CD14-positive monocyte (primary cell): Measurements from ENCODE around the gene BLOC1S6. TPM values are rescaled to one million over a fixed set of nuclear protein-coding genes. Genes with fewer than 3 reads are reported as not detected.

ENCODE experiments used
- DNase-seq, 3 donors: peaks; one replicate each; pipeline ENCODE4 v3.0.0-alpha.2; 2011 to 2022
- H2AFZ ChIP-seq: 2 replicates; pipeline ENCODE4 v1.6.0; 2012; ENCODE audit warnings: mild to moderate bottlenecking, low read depth, low read length, inconsistent platforms; ENCODE audit not compliant: insufficient read depth, poor library complexity, severe bottlenecking
- H3K27ac ChIP-seq, 2 donors: 1 replicate in 1 of 2; 2 replicates in 1 of 2; pipeline ENCODE4 v1.5.1; 2012 to 2013; ENCODE audit warnings: low read length in 2 of 2, control low read depth in 1 of 2, inconsistent platforms in 1 of 2, low read depth in 1 of 2, mild to moderate bottlenecking in 1 of 2
- H3K27me3 ChIP-seq, 2 donors: one replicate each; pipeline versions ENCODE4 v1.6.0 to v1.6.1; 2011 to 2013; ENCODE audit warnings: low read length in 2 of 2; ENCODE audit not compliant: control insufficient read depth in 2 of 2, insufficient read depth in 2 of 2
- H3K36me3 ChIP-seq, 2 donors: replicated peaks in 1 of 2; 1 replicate in 1 of 2; 2 replicates in 1 of 2; pipeline versions ENCODE4 v1.5.1 to v1.6.1; 2012 to 2013; ENCODE audit warnings: low read length in 2 of 2, control low read depth in 1 of 2, inconsistent platforms in 1 of 2, mild to moderate bottlenecking in 1 of 2; ENCODE audit not compliant: insufficient read depth in 2 of 2, control insufficient read depth in 1 of 2
- H3K4me1 ChIP-seq, 2 donors: 1 replicate in 1 of 2; 2 replicates in 1 of 2; pipeline versions ENCODE4 v1.5.1 to v1.6.1; 2012 to 2013; ENCODE audit warnings: low read length in 2 of 2, control low read depth in 1 of 2, inconsistent platforms in 1 of 2, mild to moderate bottlenecking in 1 of 2, moderate library complexity in 1 of 2; ENCODE audit not compliant: insufficient read depth in 2 of 2, control insufficient read depth in 1 of 2
- H3K4me2 ChIP-seq: replicated peaks from 2 replicates; pipeline ENCODE3; 2012; ENCODE audit warnings: low read length, moderate library complexity, mild to moderate bottlenecking; ENCODE audit not compliant: poor library complexity, severe bottlenecking; ENCODE audit errors: extremely low read depth
- H3K4me3 ChIP-seq, 3 experiments: fragments of 200-600 bp in 1 of 3; sonication (generic) in 1 of 3; replicated peaks in 1 of 3; 1 replicate in 2 of 3; 2 replicates in 1 of 3; pipeline ENCODE4 v1.5.1; 2011 to 2013; ENCODE audit warnings: low read length in 3 of 3, mild to moderate bottlenecking in 3 of 3, control low read depth in 2 of 3, low read depth in 2 of 3, inconsistent platforms in 1 of 3, moderate library complexity in 1 of 3
- H3K79me2 ChIP-seq: 2 replicates; pipeline ENCODE4 v1.6.0; 2012; ENCODE audit warnings: mild to moderate bottlenecking, control low read depth, inconsistent platforms, low read length, moderate library complexity; ENCODE audit not compliant: insufficient read depth
- H3K9ac ChIP-seq: 2 replicates; pipeline ENCODE4 v1.6.0; 2017; ENCODE audit warnings: low read length, mild to moderate bottlenecking; ENCODE audit not compliant: insufficient read depth, poor library complexity, severe bottlenecking
- H3K9me3 ChIP-seq, 2 donors: replicated peaks in 1 of 2; 1 replicate in 1 of 2; 2 replicates in 1 of 2; pipeline versions ENCODE4 v1.5.1 to v1.6.1; 2012 to 2013; ENCODE audit warnings: low read length in 2 of 2, control low read depth in 1 of 2; ENCODE audit not compliant: control insufficient read depth in 1 of 2, insufficient read depth in 1 of 2
- H4K20me1 ChIP-seq: 2 replicates; pipeline ENCODE4 v1.6.0; 2012; ENCODE audit warnings: mild to moderate bottlenecking, low read length, control low read depth, moderate library complexity; ENCODE audit not compliant: insufficient read depth
- H3K27ac Mint-ChIP-seq, 7 donors: one replicate each; pipeline ENCODE4 v1.8.0; 2020; ENCODE audit warnings: mild to moderate bottlenecking in 7 of 7, mixed read lengths in 7 of 7, moderate library complexity in 6 of 7, inconsistent platforms in 2 of 7
- H3K27me3 Mint-ChIP-seq, 3 donors: one replicate each; pipeline ENCODE4 v1.8.0; 2021 to 2022; ENCODE audit warnings: low read depth in 3 of 3, mild to moderate bottlenecking in 3 of 3, mixed read lengths in 3 of 3, moderate library complexity in 3 of 3, inconsistent platforms in 1 of 3
- H3K36me3 Mint-ChIP-seq, 2 donors: one replicate each; pipeline ENCODE4 v1.8.0; 2020; ENCODE audit warnings: mixed read lengths in 2 of 2, inconsistent platforms in 1 of 2, mild to moderate bottlenecking in 1 of 2
- H3K4me1 Mint-ChIP-seq: one replicate; pipeline ENCODE4 v1.8.0; 2020; ENCODE audit warnings: mild to moderate bottlenecking, mixed read lengths
- H3K4me3 Mint-ChIP-seq, 2 donors: one replicate each; pipeline ENCODE4 v1.8.0; 2020; ENCODE audit warnings: mild to moderate bottlenecking in 2 of 2, mixed read lengths in 2 of 2, moderate library complexity in 1 of 2
- H3K9me3 Mint-ChIP-seq, 7 donors: one replicate each; pipeline ENCODE4 v1.8.0; 2020 to 2022; ENCODE audit warnings: mixed read lengths in 7 of 7, mild to moderate bottlenecking in 6 of 7, moderate library complexity in 6 of 7, inconsistent platforms in 2 of 7
- WGBS: methylation state at CpG from one replicate; pipeline ENCODE4 v1.1.5; 2013; ENCODE audit warnings: missing lambda C conversion rate; ENCODE audit not compliant: insufficient coverage; 5-methylcytosine and 5-hydroxymethylcytosine counted together
- intact Hi-C, 2 donors: fragments of 100-400 bp; cut with micrococcal nuclease; formaldehyde crosslinking; loops; one replicate each; pipeline versions ENCODE4 v1.15.0 to v1.15.1; 2023
- polyA plus RNA-seq, 3 donors: library from polyadenylated mRNA; depleted of rRNA in 1 of 3; unstranded in 2 of 3; stranded (reverse) in 1 of 3; fragments of 300-500 nt in 2 of 3; fragments of >200 nt in 1 of 3; fragmentation: Illumina TruSeq in 2 of 3; gene quantifications; 1 replicate in 2 of 3; 2 replicates in 1 of 3; pipeline ENCODE4 v1.2.3, GENCODE V29; 2012 to 2021
- TF ChIP-seq, protein P1 (sequence below): fragments of 200-600 bp; IDR thresholded peaks from one replicate; pipeline ENCODE4 v1.8.0; 2022; ENCODE audit warnings: antibody characterized with exemption, mild to moderate bottlenecking

BLOC1S6 gene
- polyA plus RNA-seq, 3 donors: 16.8 to 54.9 (median 47.9) TPM

DNA sequence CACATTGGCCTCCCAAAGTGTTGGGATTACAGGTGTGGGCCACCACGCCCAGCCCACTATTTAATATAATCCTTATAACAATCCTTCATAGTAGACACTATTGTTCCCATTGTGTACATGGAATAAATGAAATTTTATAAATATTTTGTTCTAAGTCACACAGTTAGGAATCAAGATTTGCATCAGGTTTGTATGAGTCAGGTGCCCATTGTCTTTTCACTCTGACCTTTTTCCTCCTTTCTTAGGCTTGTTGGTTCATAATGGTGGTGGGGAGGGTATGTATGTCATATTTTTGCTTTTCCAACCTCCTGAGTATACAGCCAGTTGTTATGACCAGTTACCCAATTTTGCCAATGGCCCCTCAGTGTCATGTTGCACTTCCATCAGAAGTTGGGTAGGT, 46.6 kb upstream of the BLOC1S6 start:
- H3K36me3 ChIP-seq: no peaks in the 10 kb centered on the region
- Mint-ChIP-seq H3K27ac (no peak overlapping the region), H3K4me3 (no peak overlapping the region)

GRCh38 chr15:45543051-45543450, 44.1 kb upstream of the BLOC1S6 start:
- Histone ChIP-seq H3K4me3 (no peak overlapping the region), H3K9me3 (no peaks in the 10 kb centered on the region), H3K27ac (no peak overlapping the region), H3K27me3 (no peaks in the 10 kb centered on the region), H2AFZ (no peak overlapping the region), H3K79me2 (no peaks in the 10 kb centered on the region), H4K20me1 (no peaks in the 10 kb centered on the region), H3K9ac (no peak overlapping the region), H3K4me1 (no peaks in the 10 kb centered on the region), H3K36me3 (no peaks in the 10 kb centered on the region), H3K4me2 (no peak overlapping the region)
- no peak overlapping the region for H3K4me3 Mint-ChIP-seq
- no peaks in the 10 kb centered on the region for H3K9me3 Mint-ChIP-seq
- H3K4me1 Mint-ChIP-seq: peaks cover 5% of the 10 kb centered on the region
- H3K36me3 Mint-ChIP-seq: no peaks in the 10 kb centered on the region
- H3K27ac Mint-ChIP-seq: no peak overlapping the region
- peaks cover 0 to 10% (median 0%) of the 10 kb centered on the region in 3 donors for H3K27me3 Mint-ChIP-seq
- no CpG with 5 or more reads among the region's 3 CpGs for WGBS
- TF ChIP-seq, protein P1, sequence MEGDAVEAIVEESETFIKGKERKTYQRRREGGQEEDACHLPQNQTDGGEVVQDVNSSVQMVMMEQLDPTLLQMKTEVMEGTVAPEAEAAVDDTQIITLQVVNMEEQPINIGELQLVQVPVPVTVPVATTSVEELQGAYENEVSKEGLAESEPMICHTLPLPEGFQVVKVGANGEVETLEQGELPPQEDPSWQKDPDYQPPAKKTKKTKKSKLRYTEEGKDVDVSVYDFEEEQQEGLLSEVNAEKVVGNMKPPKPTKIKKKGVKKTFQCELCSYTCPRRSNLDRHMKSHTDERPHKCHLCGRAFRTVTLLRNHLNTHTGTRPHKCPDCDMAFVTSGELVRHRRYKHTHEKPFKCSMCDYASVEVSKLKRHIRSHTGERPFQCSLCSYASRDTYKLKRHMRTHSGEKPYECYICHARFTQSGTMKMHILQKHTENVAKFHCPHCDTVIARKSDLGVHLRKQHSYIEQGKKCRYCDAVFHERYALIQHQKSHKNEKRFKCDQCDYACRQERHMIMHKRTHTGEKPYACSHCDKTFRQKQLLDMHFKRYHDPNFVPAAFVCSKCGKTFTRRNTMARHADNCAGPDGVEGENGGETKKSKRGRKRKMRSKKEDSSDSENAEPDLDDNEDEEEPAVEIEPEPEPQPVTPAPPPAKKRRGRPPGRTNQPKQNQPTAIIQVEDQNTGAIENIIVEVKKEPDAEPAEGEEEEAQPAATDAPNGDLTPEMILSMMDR: no peak
- DNase-seq: no peak
- intact Hi-C loops: no loop called here

More for the DNA sequence above, 46.6 kb upstream of the BLOC1S6 start:
- no peaks in the 10 kb centered on the region for H3K79me2 ChIP-seq
- H3K4me2 ChIP-seq: no peak overlapping the region
- H3K36me3 Mint-ChIP-seq: no peaks in the 10 kb centered on the region
- TF ChIP-seq, protein P1: no peak
- intact Hi-C loops: no loop called here
- H3K9me3 ChIP-seq: no peaks in the 10 kb centered on the region
- H3K27me3 Mint-ChIP-seq: peaks cover 0 to 10% (median 0%) of the 10 kb centered on the region in 3 donors
- H3K27me3 ChIP-seq: peaks cover 0 to under 1% of the 10 kb centered on the region in 2 donors
- no peak overlapping the region for H2AFZ ChIP-seq
- no peaks in the 10 kb centered on the region for H3K9me3 Mint-ChIP-seq
- no peaks in the 10 kb centered on the region for H3K4me1 ChIP-seq
- no peak overlapping the region for H3K27ac ChIP-seq
- peaks cover 5% of the 10 kb centered on the region for H3K4me1 Mint-ChIP-seq
- H3K4me3 ChIP-seq: no peak overlapping the region
- no peak overlapping the region for H3K9ac ChIP-seq
- no peaks in the 10 kb centered on the region for H4K20me1 ChIP-seq
- no CpG with 5 or more reads among the region's 1 CpG for WGBS
- DNase-seq: no peak
